ENCODE results near the gene ATPAF1. TPM values are rescaled to one million over a fixed set of nuclear protein-coding genes. Genes with fewer than 3 reads are reported as not detected.

ATPAF1 gene
- total RNA-seq, 4 donors from 2014 or later: 14.0 to 46.8 (median 34.8) TPM

DNA sequence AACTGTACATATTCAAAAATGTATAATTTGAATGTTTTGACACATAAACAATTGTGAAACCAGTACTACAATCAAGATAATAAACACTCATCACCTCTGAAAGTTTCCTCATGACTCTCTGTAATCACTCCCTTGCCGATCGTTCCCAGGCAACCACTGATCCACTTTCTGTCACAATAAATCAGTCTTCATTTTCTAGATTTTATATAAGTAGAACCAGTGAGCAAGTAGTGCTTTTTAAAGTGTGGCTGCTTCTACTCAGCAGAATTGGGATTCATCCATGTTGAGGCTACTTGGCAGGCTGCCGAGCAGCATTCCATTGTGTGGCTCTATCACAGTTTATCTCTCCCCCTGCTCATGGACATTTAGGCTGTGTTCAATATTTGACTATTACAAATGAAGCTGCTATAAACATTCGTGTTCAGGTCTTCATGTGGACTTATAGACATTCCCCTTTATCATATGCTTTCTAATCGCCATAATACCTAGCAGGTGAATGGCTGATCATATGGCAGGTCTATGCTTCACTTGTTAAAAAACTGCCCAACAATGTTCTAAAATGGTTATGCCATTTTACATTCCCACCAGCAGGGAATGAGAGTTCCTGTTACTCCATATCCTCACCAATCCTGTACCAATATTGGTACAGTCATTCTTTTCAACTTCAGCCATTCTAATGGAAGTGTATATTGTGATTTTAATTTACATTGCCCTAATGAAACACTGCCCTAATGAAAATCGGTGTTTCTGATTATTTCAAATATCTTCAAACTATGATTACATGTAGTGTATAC, 24.0 kb upstream of the ATPAF1 start:
- no peak overlapping the region for H3K4me3 ChIP-seq
- peaks cover 0 to 24% (median 0%) of the 10 kb centered on the region in 4 donors for H3K4me1 ChIP-seq
- TF ChIP-seq, protein P1, sequence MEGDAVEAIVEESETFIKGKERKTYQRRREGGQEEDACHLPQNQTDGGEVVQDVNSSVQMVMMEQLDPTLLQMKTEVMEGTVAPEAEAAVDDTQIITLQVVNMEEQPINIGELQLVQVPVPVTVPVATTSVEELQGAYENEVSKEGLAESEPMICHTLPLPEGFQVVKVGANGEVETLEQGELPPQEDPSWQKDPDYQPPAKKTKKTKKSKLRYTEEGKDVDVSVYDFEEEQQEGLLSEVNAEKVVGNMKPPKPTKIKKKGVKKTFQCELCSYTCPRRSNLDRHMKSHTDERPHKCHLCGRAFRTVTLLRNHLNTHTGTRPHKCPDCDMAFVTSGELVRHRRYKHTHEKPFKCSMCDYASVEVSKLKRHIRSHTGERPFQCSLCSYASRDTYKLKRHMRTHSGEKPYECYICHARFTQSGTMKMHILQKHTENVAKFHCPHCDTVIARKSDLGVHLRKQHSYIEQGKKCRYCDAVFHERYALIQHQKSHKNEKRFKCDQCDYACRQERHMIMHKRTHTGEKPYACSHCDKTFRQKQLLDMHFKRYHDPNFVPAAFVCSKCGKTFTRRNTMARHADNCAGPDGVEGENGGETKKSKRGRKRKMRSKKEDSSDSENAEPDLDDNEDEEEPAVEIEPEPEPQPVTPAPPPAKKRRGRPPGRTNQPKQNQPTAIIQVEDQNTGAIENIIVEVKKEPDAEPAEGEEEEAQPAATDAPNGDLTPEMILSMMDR (IDR thresholded peaks at IDR 0.05): peak in 1 of 6 experiments; percentile 5
- no peak for TF ChIP-seq POLR2A (IDR thresholded peaks at IDR 0.05)
- no peaks in the 10 kb centered on the region for H3K9me3 ChIP-seq
- peaks cover 0 to 60% (median 0%) of the 10 kb centered on the region in 3 donors for H3K36me3 ChIP-seq
- DNase-seq: no peak
- no peaks in the 10 kb centered on the region for H3K27me3 ChIP-seq
- H3K27ac ChIP-seq: no peak overlapping the region

DNA sequence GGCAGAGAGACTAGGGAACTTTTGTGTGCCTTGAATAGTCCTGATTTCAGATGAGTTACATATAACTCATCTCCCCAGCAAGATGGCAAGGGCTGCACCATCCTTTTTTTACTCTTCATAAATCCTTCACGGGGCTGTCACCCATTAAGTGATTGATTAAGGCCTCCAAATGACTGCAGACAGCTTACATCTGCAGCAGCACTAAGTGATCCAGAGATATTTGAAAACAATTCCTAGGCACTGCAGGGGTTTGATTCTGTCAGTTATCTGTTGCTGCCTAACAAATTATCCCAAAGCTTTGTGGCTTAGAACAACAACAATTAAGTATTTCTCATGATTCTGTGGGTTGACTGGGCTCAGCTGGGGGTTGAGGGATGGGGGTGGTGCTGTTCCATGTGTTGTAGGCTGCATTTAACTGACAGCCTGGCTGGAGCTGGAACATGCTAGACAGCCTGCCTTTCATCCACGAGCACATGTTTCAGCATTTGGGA, 22.8 kb upstream of the ATPAF1 start:
- Histone ChIP-seq H3K9me3 (no peaks in the 10 kb centered on the region), H3K36me3 (peaks cover 0 to 55% (median 0%) of the 10 kb centered on the region in 3 donors), H3K27ac (no peak overlapping the region), H3K4me1 (peaks cover 0 to 36% (median under 1%) of the 10 kb centered on the region in 4 donors), H3K4me3 (no peak overlapping the region), H3K27me3 (no peaks in the 10 kb centered on the region)
- TF ChIP-seq, protein P1 (IDR thresholded peaks at IDR 0.05): no peak
- TF ChIP-seq POLR2A (IDR thresholded peaks at IDR 0.05): no peak
- DNase-seq: no peak

DNA sequence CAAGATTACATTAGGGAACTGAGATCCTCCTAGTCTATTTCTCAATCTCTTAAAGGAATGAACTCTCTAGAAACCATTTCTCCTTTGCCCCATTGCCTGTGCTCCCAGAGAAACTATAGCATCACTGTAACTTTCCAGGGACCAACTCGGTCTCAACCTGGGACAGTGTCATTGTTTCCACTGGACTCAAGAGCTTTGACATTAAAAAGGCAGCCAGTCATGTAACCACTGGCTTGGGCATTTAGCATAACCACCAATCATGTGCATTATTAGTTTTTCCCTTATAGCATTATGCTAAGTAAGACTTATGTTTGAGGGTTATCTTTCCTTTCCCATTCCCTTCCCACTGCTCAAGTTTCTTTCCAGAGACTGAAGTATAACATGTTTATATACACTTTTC, 21.7 kb upstream of the ATPAF1 start:
- TF ChIP-seq, protein P1 (IDR thresholded peaks at IDR 0.05): no peak
- TF ChIP-seq POLR2A (IDR thresholded peaks at IDR 0.05): no peak
- Histone ChIP-seq H3K27me3 (no peaks in the 10 kb centered on the region), H3K36me3 (peaks cover 0 to 55% (median 0%) of the 10 kb centered on the region in 3 donors), H3K9me3 (no peaks in the 10 kb centered on the region), H3K4me3 (no peak overlapping the region), H3K4me1 (peaks cover 0 to 44% (median 3%) of the 10 kb centered on the region in 4 donors), H3K27ac (no peak overlapping the region)
- no peak for DNase-seq

DNA sequence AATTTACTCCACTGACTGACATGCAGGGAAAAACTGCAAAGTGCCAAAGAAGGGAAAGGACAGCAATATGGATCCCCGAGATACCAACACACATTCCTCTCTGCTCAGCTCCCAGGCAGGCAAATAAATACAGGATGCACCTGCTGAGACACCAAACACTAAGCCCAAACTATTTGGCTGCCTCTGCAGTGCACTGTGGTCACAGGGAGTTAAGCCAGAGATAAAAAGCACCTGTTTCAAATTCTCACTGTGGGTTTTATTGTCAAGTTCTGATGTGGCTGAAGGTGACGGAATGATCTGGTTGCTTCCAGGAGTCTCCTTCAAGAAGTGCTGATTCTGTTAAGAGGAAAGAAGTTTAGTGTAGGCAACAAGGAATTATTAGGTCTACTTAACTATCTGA, 21.2 kb upstream of the ATPAF1 start:
- H3K9me3 ChIP-seq: no peaks in the 10 kb centered on the region
- no peak overlapping the region for H3K4me3 ChIP-seq
- peaks cover 0 to 44% (median 3%) of the 10 kb centered on the region in 4 donors for H3K4me1 ChIP-seq
- TF ChIP-seq, protein P1 (IDR thresholded peaks at IDR 0.05): no peak
- no peak for TF ChIP-seq POLR2A (IDR thresholded peaks at IDR 0.05)
- DNase-seq: no peak
- no peaks in the 10 kb centered on the region for H3K27me3 ChIP-seq
- no peak overlapping the region for H3K27ac ChIP-seq
- peaks cover 0 to 61% (median 0%) of the 10 kb centered on the region in 3 donors for H3K36me3 ChIP-seq

DNA sequence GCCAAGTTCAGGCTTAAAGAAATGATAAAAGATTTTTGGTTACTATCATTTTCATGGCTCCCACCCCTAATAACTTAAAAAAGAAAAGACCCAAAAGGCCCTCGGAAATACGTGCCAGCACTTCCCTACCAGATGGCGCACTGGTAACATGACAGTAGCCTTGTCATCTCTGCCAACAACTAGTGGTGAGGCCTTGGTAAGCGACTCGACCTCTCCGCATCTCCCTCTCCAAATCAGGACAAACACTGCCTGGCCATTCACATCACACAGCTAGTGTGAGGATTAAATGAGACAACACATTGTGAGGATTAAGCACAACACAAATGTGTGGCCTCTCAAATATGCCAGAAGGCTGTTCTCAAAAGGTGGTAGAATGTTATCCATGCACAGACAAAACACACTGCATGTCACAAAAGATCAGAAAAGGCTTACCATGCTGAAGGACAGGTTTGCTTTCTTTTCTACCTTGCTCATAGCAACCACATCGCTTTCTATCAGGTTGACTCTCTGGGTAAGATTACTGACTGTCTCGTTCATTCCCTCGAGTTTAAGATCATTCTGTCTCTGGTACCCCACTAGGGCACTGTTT, 19.9 kb upstream of the ATPAF1 start:
- Histone ChIP-seq H3K36me3 (peaks cover 0 to 74% (median 0%) of the 10 kb centered on the region in 3 donors), H3K27me3 (no peaks in the 10 kb centered on the region), H3K27ac (peak overlapping the region in 2 of 4 donors; percentile 2 to 24), H3K4me1 (peaks cover 0 to 40% (median 3%) of the 10 kb centered on the region in 4 donors), H3K4me3 (no peak overlapping the region), H3K9me3 (no peaks in the 10 kb centered on the region)
- no peak for DNase-seq
- no peak for TF ChIP-seq POLR2A (IDR thresholded peaks at IDR 0.05)
- TF ChIP-seq, protein P1 (IDR thresholded peaks at IDR 0.05): no peak
